Liver (tissue), 9 donors: ENCODE results near the gene ZNF816. TPM values are rescaled to one million over a fixed set of nuclear protein-coding genes. Genes with fewer than 3 reads are reported as not detected.
A peak's percentile ranks its signal among the peaks of the same experiment; 100 is the strongest.

Experiments used
- DNase-seq: peaks from one replicate; pipeline ENCODE4 v3.0.0-alpha.2; 2017; ENCODE audit warnings: low spot score
- H3K27ac ChIP-seq, 2 donors: one replicate each; pipeline ENCODE4 v1.7.0; 2013; ENCODE audit warnings: inconsistent platforms in 2 of 2, low read length in 2 of 2, control low read depth in 1 of 2, low read depth in 1 of 2, mild to moderate bottlenecking in 1 of 2
- H3K27me3 ChIP-seq, 4 donors: one replicate each; pipeline versions ENCODE4 v1.6.1 to v1.7.0; 2013; ENCODE audit warnings: low read length in 3 of 4, inconsistent platforms in 1 of 4, mild to moderate bottlenecking in 1 of 4, moderate library complexity in 1 of 4; ENCODE audit not compliant: control insufficient read depth in 4 of 4, insufficient read depth in 4 of 4
- H3K36me3 ChIP-seq, 4 donors: one replicate each; pipeline versions ENCODE4 v1.6.1 to v1.7.0; 2013; ENCODE audit warnings: low read length in 3 of 4, mild to moderate bottlenecking in 3 of 4, low read depth in 1 of 4, moderate library complexity in 1 of 4; ENCODE audit not compliant: control insufficient read depth in 4 of 4, insufficient read depth in 3 of 4
- H3K4me1 ChIP-seq, 4 donors: one replicate each; pipeline versions ENCODE4 v1.6.1 to v1.7.0; 2013; ENCODE audit warnings: low read length in 3 of 4, mild to moderate bottlenecking in 3 of 4, moderate library complexity in 1 of 4; ENCODE audit not compliant: control insufficient read depth in 4 of 4, insufficient read depth in 4 of 4
- H3K4me3 ChIP-seq, 3 donors: one replicate each; pipeline versions ENCODE4 v1.6.1 to v1.7.0; 2013; ENCODE audit warnings: low read length in 3 of 3, control low read depth in 1 of 3, low read depth in 1 of 3, mild to moderate bottlenecking in 1 of 3
- H3K9ac ChIP-seq, 2 donors: one replicate each; pipeline ENCODE4 v1.7.0; 2013; ENCODE audit warnings: low read length in 2 of 2, mild to moderate bottlenecking in 2 of 2, moderate library complexity in 2 of 2, control low read depth in 1 of 2, low read depth in 1 of 2
- H3K9me3 ChIP-seq, 4 donors: one replicate each; pipeline versions ENCODE4 v1.6.1 to v1.7.0; 2013; ENCODE audit warnings: low read length in 3 of 4; ENCODE audit not compliant: control insufficient read depth in 4 of 4
- FOXA1 ChIP-seq: IDR thresholded peaks from 2 replicates; pipeline ENCODE4 v1.6.1; 2016; ENCODE audit warnings: antibody characterized with exemption
- FOXA2 ChIP-seq: IDR thresholded peaks from 2 replicates; pipeline ENCODE4 v1.6.1; 2016; ENCODE audit warnings: antibody characterized with exemption
- GABPA ChIP-seq, 2 donors: IDR thresholded peaks in 1 of 2; conservative IDR thresholded peaks in 1 of 2; 2 replicates each; pipeline ENCODE4 v1.6.1; 2016; ENCODE audit warnings: antibody characterized with exemption in 2 of 2, mild to moderate bottlenecking in 1 of 2, moderate library complexity in 1 of 2
- HNF4A ChIP-seq, 2 donors: conservative IDR thresholded peaks; 2 replicates each; pipeline ENCODE4 v1.6.1; 2016; ENCODE audit warnings: antibody characterized with exemption in 2 of 2, mild to moderate bottlenecking in 2 of 2
- HNF4G ChIP-seq: IDR thresholded peaks from 2 replicates; pipeline ENCODE4 v1.6.1; 2016; ENCODE audit warnings: antibody characterized with exemption
- JUND ChIP-seq, 2 donors: IDR thresholded peaks; 2 replicates each; pipeline ENCODE4 v1.6.1; 2016; ENCODE audit warnings: antibody characterized with exemption in 2 of 2
- NR2F2 ChIP-seq: IDR thresholded peaks from 2 replicates; pipeline ENCODE4 v1.6.1; 2016; ENCODE audit warnings: antibody characterized with exemption
- RAD21 ChIP-seq, 2 donors: IDR thresholded peaks; 2 replicates each; pipeline ENCODE4 v1.6.1; 2016; ENCODE audit warnings: antibody characterized with exemption in 2 of 2, mild to moderate bottlenecking in 2 of 2
- RXRA ChIP-seq, 2 donors: IDR thresholded peaks; 2 replicates each; pipeline ENCODE4 v1.6.1; 2017 to 2018; ENCODE audit warnings: antibody characterized with exemption in 2 of 2, mild to moderate bottlenecking in 1 of 2
- TAF1 ChIP-seq: conservative IDR thresholded peaks from 2 replicates; pipeline ENCODE4 v1.6.1; 2016; ENCODE audit warnings: antibody characterized with exemption, mild to moderate bottlenecking
- ZBTB33 ChIP-seq: IDR thresholded peaks from 2 replicates; pipeline ENCODE4 v1.6.1; 2016; ENCODE audit warnings: antibody characterized with exemption
- WGBS: extraction: QIAGEN DNeasy Blood & Tissue Kit; methylation state at CpG from one replicate; pipeline ENCODE4 v1.1.7; 2013; 5-methylcytosine and 5-hydroxymethylcytosine counted together
- polyA plus RNA-seq, 2 donors: library from polyadenylated mRNA; stranded (reverse) in 1 of 2; unstranded in 1 of 2; fragments of 200-250 nt in 1 of 2; fragments of >200 nt in 1 of 2; fragmentation: Nextera tagmentation in 1 of 2; extraction: Ambion mirVana in 1 of 2; gene quantifications; one replicate each; pipeline versions ENCODE4 v1.2.1 to v1.2.3, GENCODE V29; 2013 to 2015
- total RNA-seq, 2 donors: library from RNA; depleted of rRNA; stranded (reverse); fragments of >200 nt; gene quantifications; one replicate each; pipeline ENCODE4 v1.2.3, GENCODE V29; 2014
- TF ChIP-seq, protein P1 (sequence below): IDR thresholded peaks from 2 replicates; pipeline ENCODE4 v1.6.1; 2016; ENCODE audit warnings: antibody characterized with exemption
- TF ChIP-seq, protein P2 (sequence below): IDR thresholded peaks from 2 replicates; pipeline ENCODE4 v1.6.1; 2016; ENCODE audit warnings: antibody characterized with exemption
- TF ChIP-seq, protein P3 (sequence below): IDR thresholded peaks from 2 replicates; pipeline ENCODE4 v1.6.1; 2016; ENCODE audit warnings: antibody characterized with exemption, mild to moderate bottlenecking
- TF ChIP-seq, protein P4 (sequence below): fragments of 150-350 bp; IDR thresholded peaks from 2 replicates; pipeline ENCODE4 v1.5.1; 2017; ENCODE audit warnings: improper control_type of control experiment, low read depth, low read length; ENCODE audit not compliant: missing input control
- donor health status: healthy.
- donor health status: healthy.
- donor health status: healthy.
- donor health status: healthy.
- donor health status: healthy.

Gene ZNF816
- total and polyA plus RNA-seq, 4 donors: 0.93 to 6.5 (median 1.7) TPM

GRCh38 chr19:52943134-52943883, 19.4 kb downstream of the ZNF816 start:
- H3K9ac ChIP-seq: no peak overlapping the region
- H3K9me3 ChIP-seq: peaks cover 5 to 32% (median 13%) of the 10 kb centered on the region in 4 donors
- H3K27ac ChIP-seq: peak overlapping the region; percentile 42 to 57
- DNase-seq: no peak
- no peaks in the 10 kb centered on the region for H3K36me3 ChIP-seq
- H3K4me3 ChIP-seq: peak overlapping the region in 2 of 3 donors; percentile 46 to 78
- WGBS: 72% methylated on average over 29 of the region's 29 CpGs
- no peaks in the 10 kb centered on the region for H3K27me3 ChIP-seq
- peaks cover 0 to 2% (median 0%) of the 10 kb centered on the region in 4 donors for H3K4me1 ChIP-seq
- TF ChIP-seq FOXA2: no peak
- TF ChIP-seq GABPA (IDR thresholded peaks at IDR 0.05 in 1 of 2, conservative IDR thresholded peaks at IDR 0.05 in 1 of 2): no peak
- TF ChIP-seq ZBTB33: no peak
- TF ChIP-seq FOXA1: no peak
- no peak for TF ChIP-seq HNF4A (conservative IDR thresholded peaks at IDR 0.05)
- TF ChIP-seq NR2F2: no peak
- no peak for TF ChIP-seq HNF4G
- no peak for TF ChIP-seq TAF1
- TF ChIP-seq RAD21 (IDR thresholded peaks at IDR 0.05): no peak
- TF ChIP-seq, protein P1, sequence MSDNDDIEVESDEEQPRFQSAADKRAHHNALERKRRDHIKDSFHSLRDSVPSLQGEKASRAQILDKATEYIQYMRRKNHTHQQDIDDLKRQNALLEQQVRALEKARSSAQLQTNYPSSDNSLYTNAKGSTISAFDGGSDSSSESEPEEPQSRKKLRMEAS: no peak
- no peak for TF ChIP-seq JUND (IDR thresholded peaks at IDR 0.05)
- TF ChIP-seq, protein P2, sequence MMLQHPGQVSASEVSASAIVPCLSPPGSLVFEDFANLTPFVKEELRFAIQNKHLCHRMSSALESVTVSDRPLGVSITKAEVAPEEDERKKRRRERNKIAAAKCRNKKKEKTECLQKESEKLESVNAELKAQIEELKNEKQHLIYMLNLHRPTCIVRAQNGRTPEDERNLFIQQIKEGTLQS: no peak
- TF ChIP-seq RXRA (IDR thresholded peaks at IDR 0.05): no peak
- TF ChIP-seq, protein P3, sequence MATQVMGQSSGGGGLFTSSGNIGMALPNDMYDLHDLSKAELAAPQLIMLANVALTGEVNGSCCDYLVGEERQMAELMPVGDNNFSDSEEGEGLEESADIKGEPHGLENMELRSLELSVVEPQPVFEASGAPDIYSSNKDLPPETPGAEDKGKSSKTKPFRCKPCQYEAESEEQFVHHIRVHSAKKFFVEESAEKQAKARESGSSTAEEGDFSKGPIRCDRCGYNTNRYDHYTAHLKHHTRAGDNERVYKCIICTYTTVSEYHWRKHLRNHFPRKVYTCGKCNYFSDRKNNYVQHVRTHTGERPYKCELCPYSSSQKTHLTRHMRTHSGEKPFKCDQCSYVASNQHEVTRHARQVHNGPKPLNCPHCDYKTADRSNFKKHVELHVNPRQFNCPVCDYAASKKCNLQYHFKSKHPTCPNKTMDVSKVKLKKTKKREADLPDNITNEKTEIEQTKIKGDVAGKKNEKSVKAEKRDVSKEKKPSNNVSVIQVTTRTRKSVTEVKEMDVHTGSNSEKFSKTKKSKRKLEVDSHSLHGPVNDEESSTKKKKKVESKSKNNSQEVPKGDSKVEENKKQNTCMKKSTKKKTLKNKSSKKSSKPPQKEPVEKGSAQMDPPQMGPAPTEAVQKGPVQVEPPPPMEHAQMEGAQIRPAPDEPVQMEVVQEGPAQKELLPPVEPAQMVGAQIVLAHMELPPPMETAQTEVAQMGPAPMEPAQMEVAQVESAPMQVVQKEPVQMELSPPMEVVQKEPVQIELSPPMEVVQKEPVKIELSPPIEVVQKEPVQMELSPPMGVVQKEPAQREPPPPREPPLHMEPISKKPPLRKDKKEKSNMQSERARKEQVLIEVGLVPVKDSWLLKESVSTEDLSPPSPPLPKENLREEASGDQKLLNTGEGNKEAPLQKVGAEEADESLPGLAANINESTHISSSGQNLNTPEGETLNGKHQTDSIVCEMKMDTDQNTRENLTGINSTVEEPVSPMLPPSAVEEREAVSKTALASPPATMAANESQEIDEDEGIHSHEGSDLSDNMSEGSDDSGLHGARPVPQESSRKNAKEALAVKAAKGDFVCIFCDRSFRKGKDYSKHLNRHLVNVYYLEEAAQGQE: no peak
- TF ChIP-seq, protein P4, sequence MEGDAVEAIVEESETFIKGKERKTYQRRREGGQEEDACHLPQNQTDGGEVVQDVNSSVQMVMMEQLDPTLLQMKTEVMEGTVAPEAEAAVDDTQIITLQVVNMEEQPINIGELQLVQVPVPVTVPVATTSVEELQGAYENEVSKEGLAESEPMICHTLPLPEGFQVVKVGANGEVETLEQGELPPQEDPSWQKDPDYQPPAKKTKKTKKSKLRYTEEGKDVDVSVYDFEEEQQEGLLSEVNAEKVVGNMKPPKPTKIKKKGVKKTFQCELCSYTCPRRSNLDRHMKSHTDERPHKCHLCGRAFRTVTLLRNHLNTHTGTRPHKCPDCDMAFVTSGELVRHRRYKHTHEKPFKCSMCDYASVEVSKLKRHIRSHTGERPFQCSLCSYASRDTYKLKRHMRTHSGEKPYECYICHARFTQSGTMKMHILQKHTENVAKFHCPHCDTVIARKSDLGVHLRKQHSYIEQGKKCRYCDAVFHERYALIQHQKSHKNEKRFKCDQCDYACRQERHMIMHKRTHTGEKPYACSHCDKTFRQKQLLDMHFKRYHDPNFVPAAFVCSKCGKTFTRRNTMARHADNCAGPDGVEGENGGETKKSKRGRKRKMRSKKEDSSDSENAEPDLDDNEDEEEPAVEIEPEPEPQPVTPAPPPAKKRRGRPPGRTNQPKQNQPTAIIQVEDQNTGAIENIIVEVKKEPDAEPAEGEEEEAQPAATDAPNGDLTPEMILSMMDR: no peak
